Mesenchymal stem cell (in vitro differentiated cells and primary cell): Measurements from ENCODE around the gene SERPINF2.

Experiments
- DNase-seq: peaks from one replicate; pipeline ENCODE4 v3.0.0-alpha.2; 2013
- H2AFZ ChIP-seq: one replicate; pipeline ENCODE4 v1.6.1; 2013; ENCODE audit warnings: low read depth, mild to moderate bottlenecking, control low read depth, inconsistent platforms, low read length, moderate library complexity
- H2AK5ac ChIP-seq: 2 replicates; pipeline ENCODE4 v1.6.1; 2013; ENCODE audit warnings: low read length, moderate library complexity, mild to moderate bottlenecking, inconsistent platforms; ENCODE audit not compliant: severe bottlenecking
- H2BK120ac ChIP-seq: one replicate; pipeline ENCODE4 v1.6.1; 2013; ENCODE audit warnings: low read depth, mild to moderate bottlenecking, inconsistent platforms, low read length, moderate library complexity
- H2BK12ac ChIP-seq, 2 experiments: one replicate each; pipeline ENCODE4 v1.6.1; 2013; ENCODE audit warnings: inconsistent platforms in 2 of 2, low read length in 2 of 2, mild to moderate bottlenecking in 2 of 2, moderate library complexity in 2 of 2, control low read depth in 1 of 2
- H2BK15ac ChIP-seq: one replicate; pipeline ENCODE4 v1.6.1; 2013; ENCODE audit warnings: mild to moderate bottlenecking, low read depth, inconsistent platforms; ENCODE audit not compliant: poor library complexity, severe bottlenecking
- H2BK5ac ChIP-seq: 2 replicates; pipeline ENCODE4 v1.6.1; 2013; ENCODE audit warnings: low read depth, mild to moderate bottlenecking, low read length, control low read depth, inconsistent platforms; ENCODE audit not compliant: poor library complexity, severe bottlenecking
- H3K14ac ChIP-seq, 2 experiments: one replicate each; pipeline ENCODE4 v1.6.1; 2013; ENCODE audit warnings: inconsistent platforms in 2 of 2, low read length in 2 of 2, control low read depth in 1 of 2, mild to moderate bottlenecking in 1 of 2, moderate library complexity in 1 of 2
- H3K18ac ChIP-seq, 2 experiments: one replicate each; pipeline ENCODE4 v1.6.1; 2013; ENCODE audit warnings: inconsistent platforms in 2 of 2, low read length in 2 of 2, control low read depth in 1 of 2, low read depth in 1 of 2, mild to moderate bottlenecking in 1 of 2
- H3K23ac ChIP-seq, 2 experiments: one replicate each; pipeline ENCODE4 v1.6.1; 2013; ENCODE audit warnings: inconsistent platforms in 2 of 2, low read length in 2 of 2, mild to moderate bottlenecking in 2 of 2, moderate library complexity in 2 of 2, control low read depth in 1 of 2
- H3K27ac ChIP-seq: 2 replicates; pipeline ENCODE4 v1.5.1; 2013; ENCODE audit warnings: mild to moderate bottlenecking, moderate library complexity, low read length, control low read depth, inconsistent platforms; ENCODE audit not compliant: poor library complexity, severe bottlenecking
- H3K27me3 ChIP-seq, 2 experiments: 2 replicates each; pipeline versions ENCODE4 v1.6.1 to v1.7.0; 2013; ENCODE audit warnings: low read length in 2 of 2, mild to moderate bottlenecking in 2 of 2, moderate library complexity in 2 of 2, control low read depth in 1 of 2, inconsistent platforms in 1 of 2; ENCODE audit not compliant: control insufficient read depth in 1 of 2, insufficient read depth in 1 of 2
- H3K36me3 ChIP-seq, 2 experiments: 2 replicates each; pipeline versions ENCODE4 v1.6.1 to v1.7.0; 2013; ENCODE audit warnings: low read length in 2 of 2, control low read depth in 1 of 2, inconsistent platforms in 1 of 2, low read depth in 1 of 2, mild to moderate bottlenecking in 1 of 2; ENCODE audit not compliant: insufficient read depth in 2 of 2, control insufficient read depth in 1 of 2
- H3K4ac ChIP-seq, 2 experiments: one replicate each; pipeline ENCODE4 v1.6.1; 2013; ENCODE audit warnings: inconsistent platforms in 2 of 2, low read length in 2 of 2, mild to moderate bottlenecking in 2 of 2, moderate library complexity in 2 of 2, control low read depth in 1 of 2, low read depth in 1 of 2
- H3K4me1 ChIP-seq: 2 replicates; pipeline ENCODE4 v1.6.1; 2013; ENCODE audit warnings: low read depth, low read length, control low read depth; ENCODE audit not compliant: control insufficient read depth, insufficient read depth
- H3K4me2 ChIP-seq: 2 replicates; pipeline ENCODE4 v1.6.1; 2013; ENCODE audit warnings: low read length, mild to moderate bottlenecking, inconsistent platforms; ENCODE audit not compliant: poor library complexity, severe bottlenecking
- H3K4me3 ChIP-seq, 2 experiments: 2 replicates each; pipeline versions ENCODE4 v1.5.1 to v1.7.0; 2013; ENCODE audit warnings: low read length in 2 of 2, mild to moderate bottlenecking in 2 of 2, control low read depth in 1 of 2, low read depth in 1 of 2; ENCODE audit not compliant: insufficient read depth in 1 of 2
- H3K79me1 ChIP-seq: replicated peaks from 2 replicates; pipeline ENCODE4 v1.6.1; 2013; ENCODE audit warnings: mild to moderate bottlenecking, control low read depth, low read length, inconsistent platforms; ENCODE audit not compliant: poor library complexity, severe bottlenecking
- H3K9ac ChIP-seq: 2 replicates; pipeline ENCODE4 v1.7.0; 2013; ENCODE audit warnings: mild to moderate bottlenecking, low read length, moderate library complexity
- H3K9me3 ChIP-seq: 2 replicates; pipeline ENCODE4 v1.7.0; 2013; ENCODE audit warnings: mild to moderate bottlenecking, low read length; ENCODE audit not compliant: control insufficient read depth
- H4K8ac ChIP-seq: one replicate; pipeline ENCODE4 v1.6.1; 2013; ENCODE audit warnings: inconsistent platforms, mild to moderate bottlenecking, low read length, moderate library complexity
- H4K91ac ChIP-seq: one replicate; pipeline ENCODE4 v1.6.1; 2013; ENCODE audit warnings: mild to moderate bottlenecking, low read length, inconsistent platforms
- WGBS: methylation state at CpG from one replicate; pipeline ENCODE4 v1.1.7; 2013; ENCODE audit warnings: mixed read lengths; 5-methylcytosine and 5-hydroxymethylcytosine counted together

SERPINF2 gene

GRCh38 chr17:1782171-1782567 is 39.5 kb downstream of the SERPINF2 start:
- no peak overlapping the region for H2BK5ac ChIP-seq
- peak overlapping the region; percentile 82 for H3K9ac ChIP-seq
- peak overlapping the region; percentile 20 for H4K91ac ChIP-seq
- no peak overlapping the region for H3K4me2 ChIP-seq
- peak overlapping the region in 1 of 2 experiments; percentile 27 for H3K4ac ChIP-seq
- H3K27me3 ChIP-seq = no peaks in the 10 kb centered on the region
- no peak overlapping the region for H3K18ac ChIP-seq
- H3K36me3 ChIP-seq = peaks cover 29 to 40% of the 10 kb centered on the region in 2 experiments
- H3K14ac ChIP-seq = no peak overlapping the region
- 96% methylated on average over 6 of the region's 6 CpGs for WGBS
- peaks cover 17% of the 10 kb centered on the region for H3K4me1 ChIP-seq
- peak overlapping the region; percentile 36 for H2BK15ac ChIP-seq
- H4K8ac ChIP-seq = no peak overlapping the region
- no peaks in the 10 kb centered on the region for H3K9me3 ChIP-seq
- peak overlapping the region in 1 of 2 experiments; percentile 59 for H2BK12ac ChIP-seq
- DNase-seq = no peak
- H3K4me3 ChIP-seq = peak overlapping the region in 1 of 2 experiments; percentile 65
- H3K27ac ChIP-seq = no peak overlapping the region
- H3K23ac ChIP-seq = no peak overlapping the region
- H3K79me1 ChIP-seq = peaks cover 16% of the 10 kb centered on the region
- no peak overlapping the region for H2BK120ac ChIP-seq
- no peak overlapping the region for H2AFZ ChIP-seq
- peak overlapping the region; percentile 42 for H2AK5ac ChIP-seq

GRCh38 chr17:1783271-1783670 is 40.6 kb downstream of the SERPINF2 start:
- Histone ChIP-seq H2AK5ac (peak overlapping the region; percentile 4), H3K4me1 (peaks cover 24% of the 10 kb centered on the region), H3K79me1 (peaks cover 16% of the 10 kb centered on the region), H3K27ac (no peak overlapping the region), H2AFZ (no peak overlapping the region), H3K4me2 (no peak overlapping the region), H2BK5ac (no peak overlapping the region), H2BK15ac (peak overlapping the region; percentile 38), H3K14ac (no peak overlapping the region), H2BK120ac (peak overlapping the region; percentile 37), H3K9ac (peak overlapping the region; percentile 82), H3K4ac (peak overlapping the region; percentile 6 to 27), H3K23ac (no peak overlapping the region), H2BK12ac (peak overlapping the region; percentile 29 to 59), H3K36me3 (peaks cover 18 to 41% of the 10 kb centered on the region in 2 experiments), H3K18ac (peak overlapping the region; percentile 6 to 42), H3K4me3 (peak overlapping the region in 1 of 2 experiments; percentile 65), H4K91ac (peak overlapping the region; percentile 22), H3K9me3 (no peaks in the 10 kb centered on the region), H4K8ac (peak overlapping the region; percentile 2), H3K27me3 (no peaks in the 10 kb centered on the region)
- DNase-seq = peak; percentile 56
- 90% methylated on average over 19 of the region's 19 CpGs for WGBS

- Histone ChIP-seq H3K4ac (peak overlapping the region in 1 of 2 experiments; percentile 35), H4K91ac (peak overlapping the region; percentile 28), H3K27me3 (no peaks in the 10 kb centered on the region), H3K27ac (no peak overlapping the region), H4K8ac (peak overlapping the region; percentile 43), H2AFZ (no peak overlapping the region), H3K9me3 (no peaks in the 10 kb centered on the region), H3K14ac (no peak overlapping the region), H2AK5ac (peak overlapping the region; percentile 71), H2BK15ac (no peak overlapping the region), H3K36me3 (peaks cover 14 to 35% of the 10 kb centered on the region in 2 experiments), H2BK5ac (no peak overlapping the region), H3K18ac (peak overlapping the region; percentile 19 to 42), H3K4me3 (peak overlapping the region in 1 of 2 experiments; percentile 65), H3K23ac (no peak overlapping the region), H2BK120ac (no peak overlapping the region), H2BK12ac (peak overlapping the region; percentile 96 to 97), H3K4me1 (peaks cover 26% of the 10 kb centered on the region), H3K79me1 (peaks cover 17% of the 10 kb centered on the region), H3K9ac (peak overlapping the region; percentile 82), H3K4me2 (no peak overlapping the region)
- DNase-seq = peak; percentile 85
- 73% methylated on average over 16 of the region's 16 CpGs for WGBS
Measured at GRCh38 chr17:1783834-1784611, 41.4 kb downstream of the SERPINF2 start.

- no peaks in the 10 kb centered on the region for H3K9me3 ChIP-seq
- WGBS = 96% methylated on average over 4 of the region's 4 CpGs
Measured at GRCh38 chr17:1785930-1786329, 43.3 kb downstream of the SERPINF2 start.

More at GRCh38 chr17:1785930-1786329, 43.3 kb downstream of the SERPINF2 start:
- Histone ChIP-seq H4K91ac (peak overlapping the region; percentile 34), H3K27me3 (no peaks in the 10 kb centered on the region), H3K14ac (no peak overlapping the region), H3K36me3 (peaks cover 14 to 35% of the 10 kb centered on the region in 2 experiments), H3K27ac (no peak overlapping the region), H3K4me2 (no peak overlapping the region), H3K79me1 (peaks cover 17% of the 10 kb centered on the region), H3K9ac (peak overlapping the region; percentile 78), H3K18ac (peak overlapping the region in 1 of 2 experiments; percentile 34), H3K4me1 (peaks cover 26% of the 10 kb centered on the region), H3K4ac (peak overlapping the region in 1 of 2 experiments; percentile 2), H2AFZ (no peak overlapping the region), H2BK12ac (peak overlapping the region; percentile 20 to 23), H2BK15ac (peak overlapping the region; percentile 15), H4K8ac (no peak overlapping the region), H3K23ac (no peak overlapping the region), H2AK5ac (peak overlapping the region; percentile 31), H2BK120ac (peak overlapping the region; percentile 27), H3K4me3 (no peak overlapping the region), H2BK5ac (no peak overlapping the region)
- no peak for DNase-seq
